Muscle layer of colon (tissue), 2 donors: ENCODE measurements around the gene B3GLCT.

Experiments
- H3K27ac ChIP-seq: one replicate; pipeline ENCODE4 v1.7.0; 2013; ENCODE audit warnings: low read depth, mild to moderate bottlenecking, low read length, moderate library complexity
- H3K27me3 ChIP-seq, 2 donors: one replicate each; pipeline ENCODE4 v1.7.0; 2013; ENCODE audit warnings: low read length in 2 of 2, mild to moderate bottlenecking in 2 of 2; ENCODE audit not compliant: insufficient read depth in 2 of 2, control insufficient read depth in 1 of 2
- H3K36me3 ChIP-seq: one replicate; pipeline ENCODE4 v1.7.0; 2013; ENCODE audit warnings: mild to moderate bottlenecking, low read length; ENCODE audit not compliant: insufficient read depth
- H3K4me1 ChIP-seq: one replicate; pipeline ENCODE4 v1.7.0; 2013; ENCODE audit warnings: mild to moderate bottlenecking, low read length; ENCODE audit not compliant: insufficient read depth
- H3K4me3 ChIP-seq, 2 donors: one replicate each; pipeline ENCODE4 v1.7.0; 2013; ENCODE audit warnings: low read length in 2 of 2, low read depth in 1 of 2, mild to moderate bottlenecking in 1 of 2, moderate library complexity in 1 of 2
- H3K9ac ChIP-seq: one replicate; pipeline ENCODE4 v1.7.0; 2013; ENCODE audit warnings: low read length
- H3K9me3 ChIP-seq: one replicate; pipeline ENCODE4 v1.7.0; 2013; ENCODE audit warnings: mild to moderate bottlenecking, low read length
- donor health status: abdominal sarcoma.
- donor health status: Adenocarcinoma of cecum.

Gene B3GLCT

GRCh38 chr13:31224963-31225559 is 25.3 kb downstream of the B3GLCT start:
- Histone ChIP-seq H3K4me3 (no peak overlapping the region), H3K9me3 (no peaks in the 10 kb centered on the region), H3K27ac (no peak overlapping the region), H3K9ac (no peak overlapping the region), H3K4me1 (no peaks in the 10 kb centered on the region), H3K36me3 (no peaks in the 10 kb centered on the region), H3K27me3 (no peaks in the 10 kb centered on the region)

DNA sequence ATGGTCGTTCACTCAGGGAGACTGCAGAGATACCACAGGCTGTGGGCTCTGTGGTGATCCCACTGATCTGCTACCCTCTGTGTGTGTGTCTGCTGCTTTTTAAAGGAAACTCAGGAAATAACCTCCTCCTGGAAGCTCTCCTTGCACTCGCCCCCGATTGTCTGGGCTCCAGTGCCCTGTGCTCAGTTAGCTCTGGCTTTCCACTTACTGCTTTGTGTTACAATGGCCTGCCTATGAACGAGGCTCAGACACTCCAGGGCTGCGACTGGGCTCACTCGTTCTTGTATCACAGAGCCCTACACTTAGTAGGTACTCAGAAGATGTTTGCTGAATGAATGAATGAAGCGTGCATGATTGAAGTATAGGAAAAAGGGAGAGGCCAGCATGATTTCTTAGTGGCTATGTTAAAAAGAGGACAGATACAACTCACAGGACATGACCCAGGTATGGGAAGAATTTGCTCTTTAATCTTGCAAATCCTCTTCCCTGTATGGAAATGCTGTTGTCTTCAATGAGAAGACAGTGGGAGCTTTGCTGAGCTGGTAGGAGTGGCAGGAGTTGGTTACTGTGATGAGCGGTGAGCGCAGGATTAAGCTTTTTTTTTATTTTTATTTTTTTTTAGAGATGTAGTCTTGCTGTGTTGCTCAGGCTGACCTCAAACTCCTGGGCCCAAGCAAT is 26.4 kb downstream of the B3GLCT start:
- Histone ChIP-seq H3K9ac (no peak overlapping the region), H3K9me3 (no peaks in the 10 kb centered on the region), H3K4me3 (no peak overlapping the region), H3K36me3 (no peaks in the 10 kb centered on the region), H3K4me1 (no peaks in the 10 kb centered on the region), H3K27ac (no peak overlapping the region), H3K27me3 (no peaks in the 10 kb centered on the region)

- Histone ChIP-seq H3K4me1 (no peaks in the 10 kb centered on the region), H3K9ac (no peak overlapping the region), H3K36me3 (no peaks in the 10 kb centered on the region), H3K9me3 (no peaks in the 10 kb centered on the region), H3K4me3 (no peak overlapping the region), H3K27me3 (no peaks in the 10 kb centered on the region), H3K27ac (no peak overlapping the region)
Measured at GRCh38 chr13:31227063-31227462, 27.3 kb downstream of the B3GLCT start.

DNA sequence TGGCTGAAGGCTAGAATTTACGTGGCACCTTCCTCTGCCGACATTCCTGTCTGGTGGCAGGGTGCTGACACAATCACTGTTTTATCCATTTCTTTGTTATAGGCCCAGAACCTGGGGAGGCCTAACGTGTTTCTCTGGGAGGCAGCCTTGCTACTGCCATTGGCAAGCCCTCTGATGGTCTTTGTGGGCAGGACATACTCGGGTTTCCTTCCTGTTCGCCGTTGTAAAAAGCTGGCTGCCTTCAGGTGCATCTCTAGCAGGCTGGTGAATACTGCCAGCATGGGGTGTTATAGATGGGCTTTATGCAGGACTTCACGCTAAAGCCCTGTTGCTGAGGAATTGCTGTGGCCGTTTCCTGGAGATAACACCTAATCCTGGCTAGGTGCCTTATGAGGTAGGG is 28.1 kb downstream of the B3GLCT start:
- no peaks in the 10 kb centered on the region for H3K4me1 ChIP-seq
- H3K4me3 ChIP-seq, result no peak overlapping the region
- no peaks in the 10 kb centered on the region for H3K36me3 ChIP-seq
- H3K9me3 ChIP-seq, result no peaks in the 10 kb centered on the region
- H3K9ac ChIP-seq, result no peak overlapping the region
- no peak overlapping the region for H3K27ac ChIP-seq
- H3K27me3 ChIP-seq, result no peaks in the 10 kb centered on the region

- Histone ChIP-seq H3K9ac (no peak overlapping the region), H3K4me1 (no peaks in the 10 kb centered on the region), H3K4me3 (no peak overlapping the region), H3K27me3 (no peaks in the 10 kb centered on the region), H3K9me3 (no peaks in the 10 kb centered on the region), H3K36me3 (no peaks in the 10 kb centered on the region), H3K27ac (no peak overlapping the region)
Measured at GRCh38 chr13:31234729-31235128, 35.0 kb downstream of the B3GLCT start.

DNA sequence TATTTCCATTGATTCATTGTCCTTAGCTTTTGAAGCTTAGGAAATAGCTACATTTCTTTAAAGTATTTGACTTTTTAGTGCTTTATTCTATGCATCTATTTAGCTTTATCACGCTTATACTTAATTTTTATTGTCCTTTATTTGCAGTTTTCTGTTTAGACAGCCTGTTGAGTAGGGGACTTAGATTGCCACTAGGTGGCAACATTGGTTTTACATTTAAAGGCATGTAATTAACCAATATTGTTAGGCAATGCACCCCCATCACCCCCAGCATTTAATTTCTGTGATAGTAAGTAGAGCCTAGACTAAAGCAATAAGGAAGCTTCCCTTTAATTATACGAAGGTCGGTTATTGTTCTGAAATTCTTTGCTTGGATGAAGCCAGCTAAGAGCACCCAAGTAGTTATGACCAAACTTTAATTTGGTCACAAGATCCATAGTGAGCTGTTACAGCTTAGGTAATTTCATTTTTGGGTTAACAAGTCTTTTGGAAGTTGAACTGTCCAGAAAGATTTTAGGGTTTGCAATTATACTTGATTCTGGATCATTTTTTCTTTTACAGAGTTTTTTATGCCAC is 36.5 kb downstream of the B3GLCT start:
- no peak overlapping the region for H3K27ac ChIP-seq
- H3K4me1 ChIP-seq, result no peaks in the 10 kb centered on the region
- H3K36me3 ChIP-seq, result no peaks in the 10 kb centered on the region
- no peak overlapping the region for H3K4me3 ChIP-seq
- no peaks in the 10 kb centered on the region for H3K27me3 ChIP-seq
- H3K9me3 ChIP-seq, result no peaks in the 10 kb centered on the region
- H3K9ac ChIP-seq, result no peak overlapping the region

GRCh38 chr13:31240921-31241320 is 41.1 kb downstream of the B3GLCT start:
- no peaks in the 10 kb centered on the region for H3K27me3 ChIP-seq
- no peaks in the 10 kb centered on the region for H3K9me3 ChIP-seq
- H3K4me3 ChIP-seq, result no peak overlapping the region
- peaks cover 6% of the 10 kb centered on the region for H3K4me1 ChIP-seq
- no peaks in the 10 kb centered on the region for H3K36me3 ChIP-seq
- no peak overlapping the region for H3K9ac ChIP-seq
- H3K27ac ChIP-seq, result no peak overlapping the region

DNA sequence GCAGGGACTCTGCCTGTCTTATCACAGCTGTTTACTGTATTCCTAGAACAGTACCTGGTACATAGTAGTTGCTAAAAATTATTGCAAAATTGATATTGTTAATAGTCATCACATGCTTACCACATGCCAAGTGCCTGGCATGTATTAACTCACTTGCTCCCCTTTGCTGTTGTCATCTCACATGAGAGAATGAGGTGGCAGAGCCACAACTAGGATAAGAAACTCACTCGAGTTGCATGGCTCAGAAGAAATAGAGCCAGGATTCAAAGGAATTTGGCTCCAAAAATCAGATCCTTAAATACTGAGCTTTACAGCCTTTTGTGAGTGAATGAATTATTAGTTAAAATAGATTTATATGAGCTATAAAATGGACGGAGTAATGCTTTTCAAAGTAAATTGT is 42.6 kb downstream of the B3GLCT start:
- no peaks in the 10 kb centered on the region for H3K9me3 ChIP-seq
- no peaks in the 10 kb centered on the region for H3K27me3 ChIP-seq
- H3K27ac ChIP-seq, result no peak overlapping the region
- no peak overlapping the region for H3K4me3 ChIP-seq
- peaks cover 6% of the 10 kb centered on the region for H3K4me1 ChIP-seq
- no peak overlapping the region for H3K9ac ChIP-seq
- H3K36me3 ChIP-seq, result no peaks in the 10 kb centered on the region

- Histone ChIP-seq H3K9ac (no peak overlapping the region), H3K36me3 (no peaks in the 10 kb centered on the region), H3K4me3 (no peak overlapping the region), H3K27ac (no peak overlapping the region), H3K27me3 (no peaks in the 10 kb centered on the region), H3K9me3 (no peaks in the 10 kb centered on the region), H3K4me1 (peaks cover 6% of the 10 kb centered on the region)
Measured at GRCh38 chr13:31242916-31243315, 43.1 kb downstream of the B3GLCT start.

DNA sequence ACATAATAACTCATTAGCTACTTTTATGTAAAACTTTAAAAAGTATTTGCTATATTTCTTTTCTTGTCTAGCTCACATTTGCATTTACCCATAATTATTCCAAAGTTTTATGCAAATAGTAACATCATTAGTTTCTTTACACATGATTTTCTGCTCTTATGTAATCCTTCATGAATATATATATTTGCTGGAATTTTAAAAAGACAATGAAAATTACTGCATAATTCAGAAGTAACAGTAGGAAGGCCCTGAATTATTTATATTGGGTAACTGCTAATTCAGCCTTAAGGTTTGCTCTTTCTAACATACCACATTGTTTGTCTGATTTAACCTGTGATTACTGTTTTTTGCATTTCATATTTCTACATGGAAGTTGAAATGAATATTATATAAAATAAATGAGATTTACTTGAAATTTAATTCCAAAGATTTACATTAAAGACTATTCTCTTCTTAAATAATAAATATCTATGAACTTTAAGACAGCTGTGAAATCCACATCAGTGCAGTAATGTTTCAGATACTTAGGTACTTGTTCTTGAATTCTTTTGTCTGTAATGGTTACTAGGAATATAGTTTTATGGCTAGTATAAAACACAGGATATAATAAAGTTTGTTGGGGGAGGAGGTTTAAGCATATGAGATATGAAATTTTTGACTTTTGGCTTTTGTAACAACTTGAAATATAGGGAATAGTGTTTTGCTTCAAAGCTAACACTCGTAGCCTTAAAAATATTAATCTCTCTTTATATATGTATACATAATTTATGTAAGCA is 46.0 kb downstream of the B3GLCT start:
- Histone ChIP-seq H3K36me3 (no peaks in the 10 kb centered on the region), H3K4me1 (peaks cover 6% of the 10 kb centered on the region), H3K9ac (no peak overlapping the region), H3K4me3 (no peak overlapping the region), H3K9me3 (no peaks in the 10 kb centered on the region), H3K27me3 (no peaks in the 10 kb centered on the region), H3K27ac (no peak overlapping the region)

DNA sequence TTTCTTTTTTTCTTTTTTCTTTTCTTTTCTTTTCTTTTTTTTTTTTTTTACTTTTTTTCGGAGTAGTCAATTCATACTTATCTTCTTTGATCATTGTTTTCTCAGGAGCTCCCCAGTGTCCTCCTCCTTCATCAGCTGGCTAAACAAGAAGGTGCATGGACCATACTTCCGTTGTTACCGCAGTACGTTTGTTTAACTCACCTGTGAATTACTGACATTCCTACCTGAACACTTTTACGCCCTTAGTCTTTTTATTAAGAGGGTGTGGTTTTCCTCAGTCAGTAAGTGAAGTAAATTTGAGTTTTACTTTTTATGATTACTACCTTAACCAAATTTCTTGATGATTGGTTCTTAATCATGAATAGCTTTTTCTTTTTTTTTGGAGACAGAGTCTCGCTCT is 47.1 kb downstream of the B3GLCT start:
- Histone ChIP-seq H3K27ac (no peak overlapping the region), H3K36me3 (no peaks in the 10 kb centered on the region), H3K27me3 (no peaks in the 10 kb centered on the region), H3K4me3 (no peak overlapping the region), H3K9ac (no peak overlapping the region), H3K9me3 (no peaks in the 10 kb centered on the region), H3K4me1 (peaks cover 4% of the 10 kb centered on the region)
